ENCODE results near the gene GNAI2.

GNAI2 gene

DNA sequence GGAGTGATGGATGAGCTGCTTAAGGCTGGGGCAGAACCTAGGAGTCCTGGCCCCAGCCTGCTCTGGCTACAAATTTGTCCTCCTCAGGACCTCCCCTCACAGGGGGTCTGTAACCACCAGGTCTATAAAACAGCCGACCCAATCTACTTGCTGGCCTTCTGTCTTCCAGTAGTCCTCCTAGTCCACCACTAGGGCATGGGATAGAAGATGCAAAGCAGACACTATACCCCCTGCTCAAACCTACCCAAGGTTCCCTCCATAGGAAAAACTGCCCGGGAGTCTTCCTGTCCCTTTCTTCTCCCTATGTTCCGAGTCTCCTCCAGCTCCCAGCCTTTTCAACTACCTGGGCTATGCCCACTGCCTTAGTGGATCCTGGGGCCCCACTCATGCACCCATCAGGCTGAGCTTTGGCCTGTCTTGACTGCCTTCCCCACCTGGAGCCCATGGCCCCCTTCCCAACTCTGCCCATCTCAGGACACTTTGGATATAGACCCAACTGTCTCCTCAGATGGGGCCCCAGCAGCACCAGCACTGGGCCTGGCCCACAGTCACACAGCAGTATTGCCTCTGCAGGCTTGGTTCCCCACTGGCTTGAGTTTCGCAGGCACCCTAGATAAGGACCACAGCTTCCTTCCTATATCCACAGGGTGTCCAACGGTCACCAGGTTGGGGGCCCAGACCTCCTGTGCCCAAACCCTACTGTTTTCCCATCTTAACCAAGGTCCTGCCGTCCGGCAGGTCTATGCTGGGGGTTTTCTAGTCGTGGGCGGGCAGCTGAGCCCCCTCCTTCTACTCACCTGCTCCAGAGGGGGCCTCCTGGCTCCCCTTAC is 62.1 kb downstream of the GNAI2 start:
- DNase-seq (ENCODE audit: low read depth, low spot score): no peak

DNA sequence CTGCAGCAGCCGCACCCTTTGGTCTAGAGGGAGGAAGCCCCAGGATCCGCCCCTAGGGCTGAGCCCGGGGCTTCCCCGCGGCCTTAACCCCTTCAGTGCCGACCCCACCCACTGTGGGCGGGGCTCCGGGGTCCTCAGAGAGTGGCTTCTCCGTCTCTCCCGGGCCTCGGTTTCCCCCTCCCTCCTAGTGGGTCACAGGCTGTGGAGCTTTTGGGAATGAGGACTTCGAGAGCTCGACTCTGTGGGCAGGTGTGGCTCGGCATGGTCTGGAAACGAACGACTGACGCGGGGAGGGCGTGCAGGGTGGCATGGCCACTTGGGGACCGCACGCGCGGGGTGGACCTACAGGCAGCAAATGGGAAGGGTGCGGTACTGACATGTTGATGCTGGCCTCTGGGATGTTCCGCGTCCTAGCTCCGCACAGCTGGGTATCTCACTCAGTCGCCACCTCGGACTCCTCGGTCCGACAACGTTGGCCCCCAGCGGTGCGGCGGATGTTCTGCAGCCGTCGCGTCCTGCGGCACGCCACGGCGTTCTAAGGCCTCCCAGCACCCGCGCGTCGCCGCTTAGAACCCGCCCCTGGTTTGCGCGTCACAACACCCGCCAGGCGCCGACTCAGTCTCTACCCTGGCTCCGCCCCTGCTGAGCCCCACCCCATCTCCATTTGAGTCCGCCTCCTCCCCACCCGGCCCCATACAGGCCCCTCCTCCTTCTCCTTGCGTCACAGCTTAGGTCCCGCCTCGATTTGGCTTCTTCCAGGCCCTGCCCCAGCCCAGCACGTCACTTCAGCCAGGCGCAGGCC is 63.0 kb downstream of the GNAI2 start, which contains the start of the genes HYAL3 and NAA80:
Gene HYAL3, minus strand, starts transcription at position 570 of the 802 bp plus-strand sequence. CDS start 3,803 bp downstream, outside the sequence.
Gene NAA80, minus strand, starts transcription at position 570 of the 802 bp plus-strand sequence. CDS start 1,942 bp downstream, outside the sequence.
- DNase-seq (ENCODE audit: low read depth, low spot score): peak; percentile 99

DNA sequence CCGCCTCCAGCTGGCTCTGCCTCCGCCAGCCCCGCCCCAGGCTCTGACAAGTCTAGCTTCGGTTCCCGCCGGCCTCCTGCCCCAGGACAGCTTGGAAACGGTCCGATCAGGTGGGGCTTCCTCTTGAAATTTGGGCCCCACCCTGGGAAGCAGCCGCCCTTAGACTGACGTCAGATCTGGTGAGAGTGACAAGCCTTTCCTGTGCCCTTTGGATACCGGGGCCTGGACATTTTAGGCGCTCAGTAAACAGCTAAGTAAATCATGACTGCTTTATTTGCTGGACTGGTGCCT is 63.6 kb downstream of the GNAI2 start:
- no peak for DNase-seq (ENCODE audit: low read depth, low spot score)

DNA sequence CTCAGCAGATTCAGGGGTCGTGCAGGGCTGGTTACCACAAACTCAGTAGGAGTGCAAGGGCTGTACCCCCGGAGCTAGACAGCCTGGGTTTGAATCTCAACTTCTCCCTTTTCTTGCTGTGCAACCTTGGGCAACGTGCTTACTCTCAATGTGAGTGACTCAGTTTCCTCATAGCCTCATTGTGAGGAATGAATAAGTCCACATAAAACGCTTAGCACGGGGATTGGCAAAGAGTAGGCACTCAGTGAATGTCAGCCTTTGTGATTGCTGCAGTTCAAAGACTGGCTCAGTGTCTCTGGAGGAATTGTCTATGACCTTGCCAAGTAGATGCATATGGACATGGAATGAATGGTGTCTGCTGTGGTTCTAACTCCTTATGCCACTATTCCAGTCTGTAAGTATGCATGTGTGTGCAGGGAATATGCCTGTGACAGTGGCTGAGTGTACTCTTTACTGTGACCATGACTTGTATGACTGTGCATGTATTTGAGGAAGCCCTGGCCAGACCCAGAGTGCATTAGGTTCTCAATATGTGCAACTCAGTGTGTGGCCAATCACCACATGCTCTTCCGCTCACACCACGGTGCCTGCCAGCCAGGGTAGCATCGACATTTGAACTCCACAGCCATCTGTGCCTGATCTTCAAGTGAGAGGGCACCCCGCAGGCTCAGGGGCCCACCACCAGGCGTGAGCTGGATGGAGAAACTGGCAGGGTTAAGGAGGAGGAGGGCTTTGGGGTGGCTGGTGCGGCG is 64.1 kb downstream of the GNAI2 start:
- no peak for DNase-seq (ENCODE audit: low read depth, low spot score)

DNA sequence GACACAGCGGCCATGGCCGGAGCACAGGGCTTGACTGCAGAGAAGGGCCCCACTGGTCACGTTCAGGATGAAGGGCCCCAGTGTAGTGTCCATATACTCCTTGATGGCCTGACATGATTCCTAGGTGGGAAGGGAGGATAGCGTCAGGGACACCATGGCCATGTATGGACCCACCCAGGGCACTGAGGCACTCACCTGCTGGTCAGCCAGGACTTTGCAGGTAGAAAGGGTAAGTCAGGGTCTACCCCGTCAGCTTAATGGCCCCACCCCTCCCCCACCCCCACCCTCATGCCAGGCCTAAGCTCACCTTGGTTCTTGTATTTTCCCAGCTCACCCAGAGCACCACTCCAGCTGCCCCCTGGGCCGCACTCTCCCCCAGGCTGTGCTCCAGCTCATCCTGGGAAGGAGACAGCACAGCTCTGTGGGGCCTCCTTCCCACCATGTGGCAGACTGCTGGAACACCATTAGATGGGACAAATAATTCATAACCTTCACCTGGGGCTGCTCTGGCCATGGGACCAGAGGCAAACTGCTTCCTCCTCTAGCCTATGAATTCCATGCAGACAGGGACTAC is 64.8 kb downstream of the GNAI2 start:
- DNase-seq (ENCODE audit: low read depth, low spot score): no peak

DNA sequence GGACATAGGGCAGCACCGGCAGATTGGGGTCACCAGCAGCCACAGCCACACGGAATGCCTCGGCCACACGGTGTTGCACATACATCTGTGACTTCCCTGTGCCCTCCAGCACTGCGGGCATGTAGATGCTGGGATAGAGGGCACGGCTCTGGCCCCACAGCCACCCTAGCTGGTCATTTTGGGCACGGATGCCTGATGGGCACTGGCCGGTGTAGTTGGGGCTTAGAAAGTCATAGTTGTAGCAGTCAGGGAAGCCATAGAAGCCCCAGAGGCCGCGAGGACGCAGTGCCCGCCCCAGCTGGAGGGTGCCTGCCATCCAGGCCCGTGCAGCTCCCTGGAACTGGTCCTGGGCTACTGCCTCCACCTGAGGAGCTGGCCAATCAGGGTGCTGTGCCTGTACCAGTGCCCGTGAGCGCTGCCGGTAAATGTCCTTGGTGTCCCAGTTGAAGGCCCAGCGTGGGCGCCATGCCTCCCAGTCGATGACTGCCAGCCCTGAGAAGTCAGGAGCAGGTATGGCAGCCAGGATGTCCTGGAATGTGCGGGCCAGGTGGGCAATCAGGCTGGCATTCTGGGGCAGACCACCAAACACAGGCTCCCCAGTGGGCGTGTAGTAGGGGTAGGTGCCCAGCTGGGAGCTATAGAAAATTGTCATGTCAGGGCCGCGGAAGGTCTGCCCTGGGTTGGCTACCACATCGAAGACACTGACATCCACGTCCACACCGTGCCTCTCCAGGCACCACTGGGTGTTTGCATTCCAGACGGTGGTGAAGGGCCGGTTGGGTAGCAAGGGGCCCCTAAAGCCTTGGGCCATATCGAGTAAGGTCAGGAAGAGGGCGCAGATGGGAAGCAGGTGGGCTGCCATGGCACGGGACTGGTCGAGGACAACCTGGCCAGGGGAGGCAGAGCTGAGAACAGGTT is 66.3 kb downstream of the GNAI2 start:
- DNase-seq (ENCODE audit: low read depth, low spot score): no peak

DNA sequence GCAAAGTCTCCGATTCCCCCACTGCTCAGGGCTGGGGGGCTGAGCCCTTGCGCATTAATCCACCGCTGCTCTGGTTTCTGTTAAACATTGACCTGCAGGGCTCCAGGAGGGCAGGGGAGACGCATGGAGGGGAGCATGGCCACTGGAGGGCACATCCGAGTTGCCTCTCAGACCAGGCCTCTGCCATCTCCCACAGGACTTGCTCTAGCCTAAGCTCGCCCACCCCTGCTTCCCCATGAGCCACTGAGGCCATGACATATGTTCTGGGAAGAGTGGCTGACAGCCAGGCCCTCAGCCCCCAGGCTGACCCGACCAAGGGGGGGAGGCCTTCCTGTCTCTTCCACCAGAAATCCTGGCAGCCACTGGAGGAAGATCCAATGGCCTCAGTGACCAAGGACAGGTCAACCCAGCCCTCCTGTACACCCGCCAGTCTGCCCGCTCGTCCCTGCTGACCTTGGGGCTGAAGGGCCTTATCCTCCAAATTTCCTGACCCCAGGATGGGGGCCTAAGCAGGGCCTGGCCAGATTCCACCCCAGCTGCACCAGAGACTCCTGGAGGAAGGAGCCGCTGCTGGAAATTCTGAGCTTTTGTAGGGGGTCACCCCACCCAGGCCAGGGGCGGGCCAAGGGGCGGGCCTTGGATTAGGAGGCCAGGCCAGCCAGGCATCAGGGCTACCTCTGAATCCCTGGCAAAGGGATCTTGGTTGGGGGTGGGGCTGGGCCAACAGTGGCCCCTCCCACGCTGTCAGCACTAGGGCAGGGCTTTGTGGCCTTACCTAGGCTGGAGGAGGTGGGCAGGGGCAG is 67.2 kb downstream of the GNAI2 start, which contains the start of gene HYAL1:
Gene HYAL1, minus strand, starts transcription at position 562 of the 803 bp plus-strand sequence. CDS start 618 bp downstream, outside the sequence.
- DNase-seq (ENCODE audit: low read depth, low spot score): peak; percentile 86

DNA sequence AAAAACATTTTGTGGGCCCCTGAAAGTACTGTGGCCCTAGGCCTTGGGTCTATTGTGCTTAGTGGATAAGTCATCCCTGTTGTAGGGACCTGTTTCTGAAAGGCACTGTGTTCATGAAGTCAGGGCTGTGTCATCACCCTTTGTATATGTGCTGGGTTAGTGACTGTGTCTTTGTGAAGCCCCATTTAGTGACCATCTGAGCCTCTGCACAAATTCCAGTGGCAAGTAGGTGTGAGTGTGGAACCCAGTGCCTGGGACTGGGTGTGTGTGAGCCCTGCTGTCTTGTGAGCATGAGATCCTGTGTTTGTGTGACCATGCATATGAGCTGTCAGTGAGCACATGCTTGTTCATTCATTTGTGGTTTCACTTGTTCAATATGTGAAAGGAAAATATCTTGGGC is 68.6 kb downstream of the GNAI2 start:
- DNase-seq (ENCODE audit: low read depth, low spot score): no peak
